Spinal cord (tissue), 10 donors: Measurements from ENCODE around the gene XRCC5. TPM values are rescaled to one million over a fixed set of nuclear protein-coding genes. Genes with fewer than 3 reads are reported as not detected.
A peak's percentile ranks its signal among the peaks of the same experiment; 100 is the strongest.
"Not testable (repeated sequence)": the region's sequence is repeated elsewhere in the genome, so short reads cannot be mapped to it uniquely, and the experiment has no call there.

ENCODE experiments used
- DNase-seq, 6 donors: peaks; one replicate each; pipeline versions ENCODE4 v3.0.0 to v3.0.0-alpha.2; 2013 to 2015; ENCODE audit warnings: low spot score in 6 of 6, low read depth in 4 of 6
- H3K27ac ChIP-seq: one replicate; pipeline ENCODE4 v1.5.1; 2013; ENCODE audit warnings: low read depth, low read length, control low read depth
- H3K27me3 ChIP-seq: one replicate; pipeline ENCODE4 v1.6.1; 2013; ENCODE audit warnings: low read length; ENCODE audit not compliant: control insufficient read depth, insufficient read depth
- H3K36me3 ChIP-seq: one replicate; pipeline ENCODE4 v1.6.1; 2013; ENCODE audit warnings: low read length; ENCODE audit not compliant: control insufficient read depth, insufficient read depth
- H3K4me1 ChIP-seq: one replicate; pipeline ENCODE4 v1.6.1; 2013; ENCODE audit warnings: low read length; ENCODE audit not compliant: control insufficient read depth, insufficient read depth
- H3K4me3 ChIP-seq: one replicate; pipeline ENCODE4 v1.5.1; 2013; ENCODE audit warnings: low read depth, low read length, control low read depth
- H3K9me3 ChIP-seq: one replicate; pipeline ENCODE4 v1.6.1; 2013; ENCODE audit warnings: low read length; ENCODE audit not compliant: control insufficient read depth, insufficient read depth
- WGBS: methylation state at CpG from one replicate; pipeline ENCODE4 v1.1.5; 2013; ENCODE audit warnings: missing lambda C conversion rate; ENCODE audit not compliant: insufficient coverage; 5-methylcytosine and 5-hydroxymethylcytosine counted together
- polyA plus RNA-seq, 2 donors: library from polyadenylated mRNA; unstranded; fragments of 120-200 nt; gene quantifications; one replicate each; pipeline ENCODE4 v1.2.1, GENCODE V29; 2013; ENCODE audit not compliant: insufficient read length in 2 of 2
- total RNA-seq, 2 donors: library from RNA; depleted of rRNA in 1 of 2; stranded (reverse); fragments of 120-200 nt in 1 of 2; fragments of >200 nt in 1 of 2; gene quantifications; one replicate each; pipeline versions ENCODE4 v1.2.3 to v1.2.4, GENCODE V29; 2013 to 2014
- donor health status: healthy.

Gene XRCC5
- total and polyA plus RNA-seq, 4 donors: 144 to 256 (median 206) TPM

GRCh38 chr2:216194561-216194960 is 85.4 kb downstream of the XRCC5 start:
- Histone ChIP-seq H3K36me3 (peaks cover 9% of the 10 kb centered on the region), H3K4me3 (no peak overlapping the region)

GRCh38 chr2:216195565-216196029 is 86.4 kb downstream of the XRCC5 start:
- WGBS: 100% methylated on average over 2 of the region's 4 CpGs
- Histone ChIP-seq H3K4me1 (no peaks in the 10 kb centered on the region), H3K9me3 (no peaks in the 10 kb centered on the region), H3K27ac (no peak overlapping the region), H3K36me3 (peaks cover 9% of the 10 kb centered on the region), H3K4me3 (no peak overlapping the region), H3K27me3 (no peaks in the 10 kb centered on the region)
- no peak for DNase-seq

More at GRCh38 chr2:216194561-216194960, 85.4 kb downstream of the XRCC5 start:
- DNase-seq: no peak
- H3K4me1 ChIP-seq: no peaks in the 10 kb centered on the region
- WGBS: 67% methylated on average over 3 of the region's 4 CpGs
- no peak overlapping the region for H3K27ac ChIP-seq
- H3K27me3 ChIP-seq: no peaks in the 10 kb centered on the region
- no peaks in the 10 kb centered on the region for H3K9me3 ChIP-seq

- DNase-seq: no peak
- Histone ChIP-seq H3K4me1 (no peaks in the 10 kb centered on the region), H3K36me3 (no peaks in the 10 kb centered on the region), H3K9me3 (no peaks in the 10 kb centered on the region), H3K27me3 (no peaks in the 10 kb centered on the region), H3K27ac (no peak overlapping the region), H3K4me3 (no peak overlapping the region)
- WGBS: no CpG with 5 or more reads among the region's 3 CpGs
Observed at GRCh38 chr2:216201692-216202306, 92.7 kb downstream of the XRCC5 start.

- no peak overlapping the region for H3K4me3 ChIP-seq
- peaks cover 4% of the 10 kb centered on the region for H3K36me3 ChIP-seq
- 100% methylated on average over 1 of the region's 3 CpGs for WGBS
- H3K4me1 ChIP-seq: no peaks in the 10 kb centered on the region
- no peak for DNase-seq
- H3K27me3 ChIP-seq: no peaks in the 10 kb centered on the region
- H3K9me3 ChIP-seq: no peaks in the 10 kb centered on the region
- no peak overlapping the region for H3K27ac ChIP-seq
Observed at GRCh38 chr2:216202626-216203250, 93.6 kb downstream of the XRCC5 start.

GRCh38 chr2:216205486-216205885 is 96.3 kb downstream of the XRCC5 start:
- peaks cover 8% of the 10 kb centered on the region for H3K36me3 ChIP-seq
- no peaks in the 10 kb centered on the region for H3K27me3 ChIP-seq
- no peak for DNase-seq
- no peak overlapping the region for H3K4me3 ChIP-seq
- H3K9me3 ChIP-seq: no peaks in the 10 kb centered on the region
- peaks cover 3% of the 10 kb centered on the region for H3K4me1 ChIP-seq
- no peak overlapping the region for H3K27ac ChIP-seq
- WGBS: no CpG with 5 or more reads among the region's 1 CpG

- H3K36me3 ChIP-seq: peaks cover 8% of the 10 kb centered on the region
- no CpG with 5 or more reads among the region's 2 CpGs for WGBS
Observed at GRCh38 chr2:216206041-216206703, 97.0 kb downstream of the XRCC5 start.

GRCh38 chr2:216206821-216207220 is 97.7 kb downstream of the XRCC5 start:
- Histone ChIP-seq H3K27me3 (no peaks in the 10 kb centered on the region), H3K27ac (no peak overlapping the region), H3K36me3 (peaks cover 8% of the 10 kb centered on the region), H3K4me3 (no peak overlapping the region), H3K9me3 (no peaks in the 10 kb centered on the region), H3K4me1 (peaks cover 3% of the 10 kb centered on the region)
- WGBS: 94% methylated on average over 3 of the region's 5 CpGs
- no peak for DNase-seq

More at GRCh38 chr2:216206041-216206703, 97.0 kb downstream of the XRCC5 start:
- H3K4me1 ChIP-seq: peaks cover 3% of the 10 kb centered on the region
- H3K27ac ChIP-seq: no peak overlapping the region
- no peak for DNase-seq
- no peaks in the 10 kb centered on the region for H3K27me3 ChIP-seq
- H3K9me3 ChIP-seq: no peaks in the 10 kb centered on the region
- no peak overlapping the region for H3K4me3 ChIP-seq

- H3K4me1 ChIP-seq, DNase-seq, H3K27me3 ChIP-seq, H3K9me3 ChIP-seq, H3K4me3 ChIP-seq, H3K27ac ChIP-seq, H3K36me3 ChIP-seq: not testable (repeated sequence)
- 100% methylated on average over 7 of the region's 8 CpGs for WGBS
Observed at GRCh38 chr2:216208661-216209060, 99.5 kb downstream of the XRCC5 start.

- DNase-seq: peak in 2 of 6 donors; percentile 50 to 75
- Histone ChIP-seq H3K4me1 (peaks cover 3% of the 10 kb centered on the region), H3K9me3 (no peaks in the 10 kb centered on the region), H3K4me3 (no peak overlapping the region), H3K27ac (no peak overlapping the region), H3K36me3 (peaks cover 8% of the 10 kb centered on the region), H3K27me3 (no peaks in the 10 kb centered on the region)
- WGBS: no CpG with 5 or more reads among the region's 3 CpGs
Observed at GRCh38 chr2:216210701-216211540, 101.8 kb downstream of the XRCC5 start.
